Epithelial cell of prostate (primary cell): ENCODE results near the gene CENPVL2.
"Not testable (repeated sequence)": the region's sequence is repeated elsewhere in the genome, so short reads cannot be mapped to it uniquely, and the experiment has no call there.

Source experiments
- DNase-seq: peaks from one replicate; pipeline ENCODE4 v3.0.0-alpha.2; 2011; ENCODE audit warnings: low read depth, low spot score
- H3K27ac ChIP-seq: fragments of 450-650 bp; 2 replicates; pipeline ENCODE4 v1.5.1; 2017; ENCODE audit warnings: mild to moderate bottlenecking

Gene CENPVL2

DNA sequence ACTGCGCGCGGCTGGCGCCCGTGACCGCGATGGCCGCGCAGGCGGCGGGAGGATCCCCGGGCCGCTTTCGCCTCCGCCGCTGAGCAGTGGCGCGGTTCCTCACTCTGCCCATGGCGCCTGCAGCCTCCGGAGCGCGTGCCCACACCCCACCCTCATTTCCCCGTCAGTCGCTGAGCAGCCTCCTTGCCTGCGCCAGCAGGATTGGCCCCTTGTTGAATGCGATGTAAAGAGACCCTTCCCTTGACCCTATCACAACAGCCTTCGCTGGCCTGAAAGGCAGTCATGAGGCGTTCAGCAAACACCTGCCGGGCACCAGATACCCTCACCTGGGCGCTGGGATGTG lies at the start of gene CENPVL2:
Gene CENPVL2, minus strand, starts transcription at position 112 of the 343 bp plus-strand sequence. Its CDS starts 0 bp downstream, at position 112.
- H3K27ac ChIP-seq, DNase-seq: not testable (repeated sequence)

DNA sequence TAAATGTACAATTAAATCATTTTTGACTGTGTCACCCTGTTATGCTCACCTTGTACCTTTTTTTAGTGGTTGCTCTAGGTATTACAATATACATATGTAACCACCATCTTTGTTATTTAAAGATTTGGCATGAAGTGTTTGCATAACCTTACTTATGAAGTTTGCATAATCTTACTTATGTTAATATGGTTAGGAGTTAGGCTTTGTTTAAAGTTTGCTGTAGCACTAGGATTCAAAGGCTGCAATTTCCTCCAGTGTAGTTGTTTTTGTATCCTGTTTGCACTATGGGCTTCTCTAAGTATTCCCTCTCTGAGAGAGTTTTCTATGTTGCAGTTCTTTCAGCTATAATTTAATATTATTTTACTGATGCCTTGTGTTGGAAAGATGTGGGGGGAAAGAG lies 45.6 kb upstream of the CENPVL2 start:
- DNase-seq = no peak
- no peak overlapping the region for H3K27ac ChIP-seq

DNA sequence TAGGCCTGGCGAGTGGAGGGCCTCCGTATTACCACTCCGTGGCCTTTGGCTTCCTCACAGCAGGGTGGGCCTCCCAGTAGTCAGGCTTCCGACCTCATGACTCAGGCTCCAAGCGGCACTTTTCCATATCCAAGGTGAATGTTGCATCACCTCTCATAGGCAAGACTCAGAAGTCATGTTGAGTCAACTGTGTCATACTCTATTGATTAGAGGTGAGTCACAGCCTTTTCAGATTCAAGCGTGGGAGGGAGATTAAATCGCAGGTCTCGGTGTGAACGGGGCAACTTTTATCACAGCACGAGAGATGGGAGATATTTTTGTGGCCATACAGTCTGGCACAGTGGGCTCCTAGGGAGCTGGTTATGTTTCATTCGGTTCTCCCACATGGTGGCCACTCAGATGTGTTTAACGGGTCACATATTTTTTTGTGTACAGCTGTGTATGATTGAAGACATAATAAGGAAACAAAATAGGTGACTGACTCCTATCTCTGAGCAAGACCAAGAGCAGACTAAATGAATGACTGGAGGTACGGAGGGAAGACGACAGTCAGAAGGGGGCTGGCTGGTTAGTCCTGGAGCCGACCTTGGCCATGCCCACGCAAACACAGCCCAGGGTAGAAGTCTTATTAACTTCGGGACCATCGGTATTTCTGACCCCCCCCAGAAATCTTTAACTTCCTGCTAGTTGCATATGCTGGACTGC lies 30.5 kb upstream of the CENPVL2 start:
- not testable (repeated sequence) for DNase-seq

DNA sequence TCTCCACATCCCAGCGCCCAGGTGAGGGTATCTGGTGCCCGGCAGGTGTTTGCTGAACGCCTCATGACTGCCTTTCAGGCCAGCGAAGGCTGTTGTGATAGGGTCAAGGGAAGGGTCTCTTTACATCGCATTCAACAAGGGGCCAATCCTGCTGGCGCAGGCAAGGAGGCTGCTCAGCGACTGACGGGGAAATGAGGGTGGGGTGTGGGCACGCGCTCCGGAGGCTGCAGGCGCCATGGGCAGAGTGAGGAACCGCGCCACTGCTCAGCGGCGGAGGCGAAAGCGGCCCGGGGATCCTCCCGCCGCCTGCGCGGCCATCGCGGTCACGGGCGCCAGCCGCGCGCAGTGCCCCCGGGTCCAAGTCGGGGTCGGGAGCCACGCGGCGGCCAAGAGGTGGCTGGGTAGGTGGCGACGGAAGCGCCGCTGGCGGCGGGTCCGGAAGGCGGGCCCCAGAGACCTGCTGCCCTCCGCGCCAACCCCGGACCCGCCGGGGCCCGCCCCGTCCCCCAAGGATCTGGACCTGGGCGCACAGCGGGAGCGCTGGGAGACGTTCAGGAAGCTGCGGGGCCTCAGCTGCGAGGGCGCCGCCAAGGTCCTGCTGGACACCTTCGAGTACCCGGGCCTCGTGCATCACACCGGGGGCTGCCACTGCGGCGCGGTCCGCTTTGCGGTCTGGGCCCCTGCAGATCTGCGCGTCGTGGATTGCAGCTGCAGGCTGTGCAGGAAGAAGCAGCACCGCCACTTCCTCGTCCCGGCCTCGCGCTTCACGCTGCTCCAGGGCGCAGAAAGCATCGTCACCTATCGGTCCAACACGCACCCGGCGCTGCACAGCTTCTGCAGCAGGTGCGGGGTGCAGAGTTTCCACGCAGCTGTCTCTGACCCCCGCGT lies 27.9 kb upstream of the CENPVL2 start, which contains the start of gene CENPVL1:
Gene CENPVL1, plus strand, starts transcription at position 236 of the 888 bp plus-strand sequence. Its CDS starts 0 bp downstream, at position 236.
- not testable (repeated sequence) for DNase-seq, H3K27ac ChIP-seq

More for the DNA sequence above, 30.5 kb upstream of the CENPVL2 start:
- not testable (repeated sequence) for H3K27ac ChIP-seq

DNA sequence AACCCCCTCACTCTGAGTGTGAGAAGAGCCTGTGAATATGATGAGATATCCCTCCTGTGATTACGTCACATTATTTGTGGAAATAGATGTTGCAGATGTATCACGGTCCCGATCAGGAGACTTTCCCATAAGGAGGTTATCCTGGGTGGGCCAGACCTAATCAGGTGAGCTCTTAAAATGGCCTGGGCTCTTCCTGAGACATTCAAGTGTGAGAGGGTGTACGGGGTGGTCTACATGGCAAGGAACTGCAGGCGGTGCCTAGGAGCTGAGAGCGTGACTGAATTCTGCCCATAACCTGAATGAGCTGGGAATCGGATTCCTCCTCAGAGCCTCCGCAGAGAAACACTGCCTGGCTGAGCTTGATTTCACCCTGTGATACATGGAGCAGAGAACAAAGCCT lies 14.8 kb upstream of the CENPVL2 start:
- no peak overlapping the region for H3K27ac ChIP-seq

DNA sequence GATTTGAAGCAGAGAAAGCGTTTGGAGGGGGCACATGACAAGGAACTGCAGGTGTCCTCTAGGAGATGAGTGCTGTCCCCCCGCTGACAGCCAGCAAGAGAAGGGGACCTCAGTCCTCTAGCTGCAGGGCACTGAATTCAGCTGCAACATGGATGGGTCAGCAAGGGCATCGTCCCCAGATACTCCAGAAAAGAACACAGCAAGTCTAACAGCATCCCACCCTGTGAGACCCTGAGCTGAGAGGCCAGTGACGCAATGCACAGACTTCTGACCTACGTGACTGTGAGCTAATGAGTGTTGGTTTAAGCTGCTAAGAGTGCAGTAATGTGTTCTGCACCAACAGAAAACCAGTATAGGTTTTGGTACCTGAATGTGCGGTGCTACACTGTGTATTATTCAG lies 11.6 kb upstream of the CENPVL2 start:
- no peak overlapping the region for H3K27ac ChIP-seq
- no peak for DNase-seq

More for the DNA sequence above, 14.8 kb upstream of the CENPVL2 start:
- DNase-seq = no peak

DNA sequence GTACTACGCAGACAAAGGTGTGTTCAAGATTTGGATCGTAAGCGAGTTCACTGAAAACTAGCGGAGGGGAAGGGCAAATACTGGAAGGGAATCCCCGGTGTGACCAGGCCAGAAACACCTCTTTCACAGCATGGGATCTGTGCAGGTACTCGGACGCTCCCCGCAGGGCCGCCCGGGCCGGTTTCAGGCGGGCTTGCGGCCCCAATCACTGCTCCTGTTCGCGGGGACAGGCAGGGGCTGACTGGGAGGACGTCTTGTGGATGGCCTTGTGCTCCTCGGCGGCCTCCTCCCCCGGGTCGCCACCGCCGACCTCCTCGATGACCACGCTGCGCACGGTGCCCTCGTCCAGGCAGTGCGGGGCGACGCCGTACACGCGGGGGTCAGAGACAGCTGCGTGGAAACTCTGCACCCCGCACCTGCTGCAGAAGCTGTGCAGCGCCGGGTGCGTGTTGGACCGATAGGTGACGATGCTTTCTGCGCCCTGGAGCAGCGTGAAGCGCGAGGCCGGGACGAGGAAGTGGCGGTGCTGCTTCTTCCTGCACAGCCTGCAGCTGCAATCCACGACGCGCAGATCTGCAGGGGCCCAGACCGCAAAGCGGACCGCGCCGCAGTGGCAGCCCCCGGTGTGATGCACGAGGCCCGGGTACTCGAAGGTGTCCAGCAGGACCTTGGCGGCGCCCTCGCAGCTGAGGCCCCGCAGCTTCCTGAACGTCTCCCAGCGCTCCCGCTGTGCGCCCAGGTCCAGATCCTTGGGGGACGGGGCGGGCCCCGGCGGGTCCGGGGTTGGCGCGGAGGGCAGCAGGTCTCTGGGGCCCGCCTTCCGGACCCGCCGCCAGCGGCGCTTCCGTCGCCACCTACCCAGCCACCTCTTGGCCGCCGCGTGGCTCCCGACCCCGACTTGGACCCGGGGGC lies 567 bp downstream of the CENPVL2 start:
- not testable (repeated sequence) for H3K27ac ChIP-seq, DNase-seq

DNA sequence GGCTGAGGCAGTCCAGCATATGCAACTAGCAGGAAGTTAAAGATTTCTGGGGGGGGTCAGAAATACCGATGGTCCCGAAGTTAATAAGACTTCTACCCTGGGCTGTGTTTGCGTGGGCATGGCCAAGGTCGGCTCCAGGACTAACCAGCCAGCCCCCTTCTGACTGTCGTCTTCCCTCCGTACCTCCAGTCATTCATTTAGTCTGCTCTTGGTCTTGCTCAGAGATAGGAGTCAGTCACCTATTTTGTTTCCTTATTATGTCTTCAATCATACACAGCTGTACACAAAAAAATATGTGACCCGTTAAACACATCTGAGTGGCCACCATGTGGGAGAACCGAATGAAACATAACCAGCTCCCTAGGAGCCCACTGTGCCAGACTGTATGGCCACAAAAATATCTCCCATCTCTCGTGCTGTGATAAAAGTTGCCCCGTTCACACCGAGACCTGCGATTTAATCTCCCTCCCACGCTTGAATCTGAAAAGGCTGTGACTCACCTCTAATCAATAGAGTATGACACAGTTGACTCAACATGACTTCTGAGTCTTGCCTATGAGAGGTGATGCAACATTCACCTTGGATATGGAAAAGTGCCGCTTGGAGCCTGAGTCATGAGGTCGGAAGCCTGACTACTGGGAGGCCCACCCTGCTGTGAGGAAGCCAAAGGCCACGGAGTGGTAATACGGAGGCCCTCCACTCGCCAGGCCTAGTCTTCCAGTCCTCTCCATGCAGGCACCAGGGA lies 2.8 kb downstream of the CENPVL2 start:
- DNase-seq, H3K27ac ChIP-seq: not testable (repeated sequence)

DNA sequence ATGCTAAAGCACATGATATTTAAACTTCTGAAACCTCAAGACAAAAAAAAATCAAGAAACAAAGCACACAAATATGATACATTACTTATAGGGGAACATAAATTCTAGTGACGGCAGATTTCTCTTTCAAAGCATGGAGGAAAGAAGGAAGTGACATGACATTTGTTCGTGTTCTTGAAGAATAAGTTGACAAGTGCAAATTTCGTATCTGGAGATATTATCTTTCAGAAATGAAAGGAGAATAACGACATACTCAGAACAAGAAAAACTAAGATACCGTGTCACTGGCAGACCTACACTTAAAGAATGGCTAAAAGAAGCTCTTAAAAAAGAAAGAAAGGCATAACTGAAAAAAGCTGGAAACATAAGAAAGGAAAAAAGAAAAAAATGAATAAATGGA lies 16.6 kb downstream of the CENPVL2 start:
- DNase-seq = no peak
- no peak overlapping the region for H3K27ac ChIP-seq

DNA sequence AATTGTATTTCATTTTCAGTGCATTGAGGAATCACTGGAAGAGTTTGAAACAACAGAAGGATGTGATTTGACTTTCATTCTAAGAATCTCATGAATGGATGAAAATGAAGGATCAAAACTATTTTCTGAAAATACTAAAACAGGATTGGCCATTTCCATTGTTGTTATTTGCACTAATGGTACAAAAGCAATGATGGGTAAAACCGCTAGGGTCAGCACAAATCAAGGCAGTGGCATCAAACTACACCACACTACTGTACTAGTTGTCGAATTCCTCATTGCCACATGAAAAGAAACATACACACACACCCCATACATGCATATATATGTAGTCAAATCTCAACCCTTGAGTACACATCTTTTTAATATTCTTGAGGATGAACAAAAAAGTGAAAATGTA lies 39.3 kb downstream of the CENPVL2 start:
- no peak overlapping the region for H3K27ac ChIP-seq
- no peak for DNase-seq

DNA sequence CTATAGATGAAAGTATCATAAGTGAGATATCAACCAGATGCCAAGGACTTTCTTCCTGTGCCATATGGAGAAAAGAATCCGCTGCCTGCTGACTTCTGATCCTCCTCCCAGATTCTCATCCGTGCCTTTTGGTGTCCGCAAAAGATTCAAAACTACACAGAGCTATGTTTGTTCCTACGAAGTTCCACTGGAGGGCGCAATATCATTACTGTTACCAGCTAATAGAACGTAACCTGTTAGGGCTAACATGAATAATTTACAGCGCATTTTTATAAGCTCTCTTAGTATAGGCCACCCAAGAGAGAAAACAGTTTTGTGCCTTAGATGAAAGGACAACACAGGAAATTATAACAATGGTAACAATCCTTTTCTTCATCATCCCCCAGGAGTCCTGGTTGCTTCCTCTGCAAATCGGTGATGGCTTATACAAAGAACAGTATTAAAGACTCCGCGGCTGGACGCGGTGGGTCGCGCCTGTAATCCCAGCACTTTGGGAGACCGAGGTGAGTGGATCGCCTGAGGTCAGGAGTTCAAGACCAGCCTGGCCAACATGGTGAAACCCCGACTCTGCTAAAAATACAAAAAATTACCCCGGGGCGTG lies 41.1 kb downstream of the CENPVL2 start:
- H3K27ac ChIP-seq = no peak overlapping the region
- DNase-seq = no peak

DNA sequence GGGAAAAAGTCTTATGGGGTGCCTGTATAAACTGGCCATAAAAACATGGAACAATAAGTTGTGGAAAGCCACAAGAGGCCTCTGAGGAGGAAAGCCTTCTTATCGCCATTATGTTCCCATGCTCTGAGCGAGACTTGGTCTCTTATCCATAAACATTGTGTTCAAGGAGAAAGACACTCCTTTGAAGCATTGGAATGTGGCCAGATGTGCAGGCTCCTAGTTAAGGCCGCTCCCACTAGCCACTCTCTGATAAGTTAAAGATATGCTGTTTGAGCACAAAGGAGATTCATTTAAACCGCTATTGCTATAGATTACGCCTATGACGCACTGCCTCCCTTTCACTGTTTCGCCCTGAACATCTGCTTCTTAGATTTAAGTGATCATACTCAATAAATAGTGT lies 46.1 kb downstream of the CENPVL2 start:
- not testable (repeated sequence) for H3K27ac ChIP-seq, DNase-seq
